Fibroblast of skin of left biceps (primary cell): Measurements from ENCODE around the gene SCD5.
A peak's percentile ranks its signal among the peaks of the same experiment; 100 is the strongest.

Experiments used
- DNase-seq, 2 experiments: peaks; one replicate each; pipeline ENCODE4 v3.0.0-alpha.2; 2013; ENCODE audit warnings: low read depth in 2 of 2

The SCD5 gene

DNA sequence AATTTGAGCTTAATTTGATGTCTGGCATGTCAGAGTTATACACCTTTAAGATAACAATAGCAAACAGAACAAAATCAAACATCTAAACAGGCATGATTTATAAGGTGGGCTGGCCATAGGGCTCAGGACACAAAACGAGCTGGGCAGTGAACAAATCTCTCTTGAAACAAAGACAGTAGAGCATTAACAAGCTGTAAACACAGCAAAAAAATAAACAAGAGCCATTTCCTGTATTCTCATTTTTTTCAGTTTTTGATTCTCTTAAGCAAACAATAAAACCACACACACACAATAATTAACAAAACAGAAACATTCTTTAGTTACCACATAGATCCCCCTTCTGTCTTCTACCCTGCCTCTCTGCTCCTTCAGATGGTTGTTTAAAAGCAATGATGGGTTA, 168.5 kb downstream of the SCD5 start:
- no peak for DNase-seq

DNA sequence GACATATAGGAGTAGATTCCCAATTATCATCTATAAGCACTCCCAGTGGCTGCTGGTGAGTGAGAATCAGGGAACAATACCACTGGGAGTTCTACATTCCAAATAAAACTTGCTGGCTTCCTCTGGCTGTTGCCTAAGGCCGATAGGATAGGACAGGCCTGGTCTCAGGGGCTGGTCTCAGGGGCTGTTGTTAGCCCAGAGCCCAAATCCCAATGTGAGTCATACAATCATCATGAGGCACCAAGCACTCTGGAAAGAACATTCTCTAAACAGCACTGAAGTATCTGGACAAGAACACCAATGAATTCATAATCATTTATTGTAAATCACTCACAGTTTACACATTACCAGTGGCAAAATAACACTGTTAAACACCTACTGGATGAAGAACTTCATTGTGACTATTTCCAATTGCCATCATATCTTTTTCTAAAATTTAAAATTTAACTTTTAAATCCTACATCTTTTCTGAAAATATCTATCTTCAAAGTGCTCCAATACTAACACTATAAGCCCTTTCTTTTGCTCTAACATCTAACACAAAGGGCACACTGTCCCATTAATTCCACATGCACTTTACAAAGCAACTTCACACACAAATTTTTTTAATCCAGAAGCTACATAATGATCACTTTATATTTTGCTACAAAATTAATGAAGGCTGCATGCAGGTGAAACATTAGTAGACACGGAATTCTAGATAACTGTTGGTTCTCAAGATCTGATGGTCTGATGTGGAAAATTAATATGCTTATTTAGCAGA, 169.2 kb downstream of the SCD5 start:
- DNase-seq: no peak

DNA sequence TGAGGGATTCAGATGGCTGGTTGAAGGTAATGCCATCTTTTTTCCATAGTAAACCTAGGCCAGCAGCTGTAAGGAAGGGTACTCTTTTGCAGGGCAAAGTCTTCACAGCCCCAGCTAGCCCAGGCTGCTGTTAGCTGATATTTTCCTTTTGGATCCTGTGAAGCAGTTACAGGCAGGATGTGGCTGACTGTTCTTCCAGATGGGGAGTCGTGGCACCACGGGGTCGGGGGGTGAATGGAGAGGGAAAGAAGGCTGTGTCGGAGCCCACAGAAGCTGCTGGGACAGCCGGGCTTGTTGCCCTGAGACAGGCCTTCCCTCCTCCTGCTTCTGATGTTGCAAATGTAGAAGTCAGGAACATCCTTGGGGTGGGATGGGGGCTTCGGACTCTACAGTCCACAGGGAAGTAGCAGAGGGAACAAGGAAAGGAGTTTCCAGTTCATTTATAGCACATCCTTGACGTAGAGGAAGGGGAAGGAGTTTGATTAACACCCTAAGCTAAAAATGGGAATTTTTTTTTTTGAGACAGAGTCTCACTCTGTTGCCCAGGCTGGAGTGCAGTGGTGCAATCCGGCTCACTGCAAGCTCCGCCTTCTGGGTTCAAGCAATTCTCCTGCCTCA, 172.2 kb downstream of the SCD5 start:
- no peak for DNase-seq

DNA sequence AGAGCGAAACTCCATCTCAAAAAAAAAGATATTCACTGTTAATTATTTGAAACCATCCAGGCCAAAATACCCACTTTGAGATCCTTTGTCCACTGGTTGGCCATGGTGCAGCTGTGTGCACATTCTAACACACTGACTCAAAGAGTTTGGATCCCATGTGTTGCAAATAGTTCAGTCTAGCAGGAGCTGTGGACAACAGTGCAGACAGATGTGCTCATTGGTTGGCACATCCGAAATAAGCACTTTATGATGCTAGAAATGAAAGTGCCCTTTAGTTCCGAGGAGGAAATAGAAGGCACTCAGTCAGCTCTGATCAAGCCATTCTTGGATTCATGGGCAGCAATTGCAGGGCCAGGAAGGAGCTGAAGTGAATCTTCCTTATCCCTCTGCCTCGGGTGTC, 173.8 kb downstream of the SCD5 start:
- no peak for DNase-seq

DNA sequence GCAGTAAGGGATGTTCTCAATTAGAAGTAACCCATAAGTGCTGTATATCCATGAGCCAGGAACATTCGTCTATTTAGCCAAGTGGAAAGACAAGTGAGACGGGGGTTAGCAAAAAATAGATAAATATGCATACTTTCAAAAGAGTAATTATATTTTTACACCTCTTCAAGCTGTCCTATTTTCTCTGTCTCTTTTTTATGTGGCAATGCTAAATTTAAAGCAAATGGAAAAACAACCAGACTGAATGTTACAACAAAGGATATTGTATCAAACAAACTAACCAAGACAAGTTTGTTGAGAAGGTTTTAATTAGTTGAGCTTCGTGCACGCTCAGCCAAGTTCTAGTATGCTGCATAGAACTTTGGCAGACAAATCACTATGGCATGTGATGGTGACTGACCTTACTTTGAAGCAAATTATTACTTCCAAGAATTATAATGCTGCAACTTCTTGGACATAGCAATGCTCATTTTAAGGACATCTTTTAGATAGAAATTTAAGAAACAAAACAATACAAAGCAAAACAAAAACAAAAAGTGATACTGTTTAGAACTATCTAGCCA, 175.4 kb downstream of the SCD5 start:
- DNase-seq: no peak

DNA sequence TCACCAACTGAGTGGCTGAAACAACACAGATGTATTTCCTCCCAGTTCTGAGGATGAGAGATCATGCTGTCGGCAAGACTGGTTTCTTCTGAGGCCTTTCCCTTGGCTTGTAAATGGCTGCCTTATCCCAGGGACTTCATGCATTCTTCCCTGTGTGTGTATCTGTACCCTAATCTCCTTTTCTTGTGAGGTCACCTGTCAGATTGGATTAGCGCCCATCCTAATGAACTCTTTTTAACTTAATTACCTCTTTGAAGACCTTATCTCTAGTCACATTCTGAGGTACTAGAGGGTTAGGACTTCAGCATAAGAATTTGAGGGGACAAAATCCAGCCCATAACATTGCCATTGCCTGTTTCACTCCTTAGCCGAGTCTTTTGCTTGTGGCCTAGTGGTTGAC, 177.3 kb downstream of the SCD5 start:
- DNase-seq: no peak

DNA sequence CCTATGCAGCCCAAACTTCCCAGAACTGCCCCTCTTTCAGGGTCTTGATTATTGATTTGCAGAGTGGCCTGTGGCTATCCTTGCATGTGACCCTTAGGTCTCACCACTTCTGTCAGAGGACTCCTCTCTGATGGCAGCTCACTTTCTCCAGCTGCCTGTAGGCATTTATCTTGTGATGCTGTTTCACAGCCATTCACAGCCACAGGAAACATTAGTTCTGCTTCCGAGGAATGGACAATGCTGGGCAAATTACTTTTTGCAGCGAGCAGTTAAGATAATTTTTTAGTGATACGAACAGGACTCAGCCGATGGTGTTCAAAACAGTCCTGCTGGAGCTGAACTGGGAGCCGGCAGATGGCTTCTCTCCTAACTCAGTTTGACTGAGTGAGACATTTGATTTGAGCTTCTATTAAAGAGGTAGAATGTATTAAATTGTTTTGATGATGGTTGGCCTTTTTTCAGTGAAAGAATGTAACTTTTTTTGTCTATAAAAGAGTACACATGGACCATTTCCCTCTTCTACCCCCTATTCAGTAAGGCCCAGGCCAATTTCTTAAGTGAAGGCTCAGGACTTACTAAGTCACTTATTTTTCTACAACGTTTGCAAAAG, 178.4 kb downstream of the SCD5 start:
- DNase-seq: no peak

DNA sequence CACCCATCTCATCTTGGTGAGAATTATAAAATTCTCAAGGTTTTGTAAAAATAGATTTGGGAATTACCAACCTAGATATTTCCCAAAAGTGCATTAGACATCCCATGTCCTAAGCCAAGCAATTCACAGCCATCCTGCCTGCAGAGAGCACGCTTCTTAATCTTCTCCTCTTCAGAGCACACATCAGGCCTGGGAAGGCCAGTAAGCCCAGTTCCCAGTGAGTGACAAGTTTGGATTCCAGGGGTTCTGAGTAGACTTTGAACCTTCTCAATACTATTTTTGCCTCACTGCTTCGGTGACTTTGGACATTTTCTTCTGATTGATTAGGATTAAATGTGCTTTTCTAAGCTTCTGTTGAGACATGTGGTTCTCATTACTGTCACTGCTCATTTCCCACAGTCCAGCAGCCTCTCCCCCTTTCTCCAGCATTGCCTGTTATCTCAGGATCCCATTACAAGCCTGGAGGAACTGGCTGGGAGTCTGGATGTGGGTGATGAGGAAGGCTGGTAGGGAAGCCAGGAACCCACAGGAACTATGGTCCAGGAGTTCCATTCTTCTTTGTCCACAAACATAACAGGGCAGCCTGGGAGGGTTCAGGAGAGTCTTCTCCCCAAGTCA, 180.4 kb downstream of the SCD5 start:
- peak; percentile 30 to 40 for DNase-seq

DNA sequence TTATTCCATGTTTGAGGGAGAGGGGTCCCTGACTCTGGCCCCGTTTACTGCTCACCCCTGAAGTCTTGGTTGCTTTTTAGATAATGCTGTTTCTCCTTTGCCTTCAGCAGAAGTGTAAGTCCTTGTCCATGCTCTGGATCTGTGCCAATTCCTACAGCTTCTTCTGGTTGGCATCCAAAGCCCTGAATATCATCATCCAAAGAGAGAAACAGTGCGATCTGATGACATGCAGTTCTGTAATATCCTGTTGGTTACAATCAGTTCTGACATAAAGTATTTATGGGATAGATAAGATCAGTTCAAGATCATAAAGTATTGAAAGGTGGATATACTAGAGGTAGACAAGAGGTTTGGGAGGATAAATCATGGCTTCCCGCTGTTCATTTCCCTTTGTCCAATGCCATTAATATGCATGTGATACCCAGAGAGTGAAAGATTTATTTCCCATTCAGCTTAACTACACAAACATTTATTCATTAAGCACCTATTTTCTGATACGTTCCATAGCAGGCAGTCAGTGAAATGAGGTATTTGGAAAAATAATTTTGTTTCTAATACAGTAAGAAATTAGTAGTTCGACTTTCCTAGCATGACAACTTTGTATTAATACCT, 183.7 kb downstream of the SCD5 start:
- DNase-seq: no peak

DNA sequence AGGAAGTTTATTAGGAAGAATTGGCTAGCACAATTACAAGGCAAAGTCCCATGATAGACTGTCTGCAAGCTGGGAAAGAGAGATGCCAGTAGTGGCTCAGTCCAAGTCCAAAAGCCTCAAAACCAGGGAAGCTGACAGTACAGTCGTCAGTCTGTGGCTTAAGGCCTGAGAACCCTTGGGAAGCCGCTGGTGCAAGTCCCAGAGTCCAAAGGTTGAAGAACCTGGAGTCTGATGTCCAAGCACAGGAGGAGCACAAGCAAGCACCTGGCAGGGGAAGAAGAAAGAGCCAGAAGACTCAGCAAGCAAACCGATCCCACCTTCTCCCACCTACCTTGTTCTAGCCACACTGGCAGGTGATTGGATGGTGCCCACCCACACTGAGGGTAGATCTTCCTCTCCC, 185.5 kb downstream of the SCD5 start:
- no peak for DNase-seq

DNA sequence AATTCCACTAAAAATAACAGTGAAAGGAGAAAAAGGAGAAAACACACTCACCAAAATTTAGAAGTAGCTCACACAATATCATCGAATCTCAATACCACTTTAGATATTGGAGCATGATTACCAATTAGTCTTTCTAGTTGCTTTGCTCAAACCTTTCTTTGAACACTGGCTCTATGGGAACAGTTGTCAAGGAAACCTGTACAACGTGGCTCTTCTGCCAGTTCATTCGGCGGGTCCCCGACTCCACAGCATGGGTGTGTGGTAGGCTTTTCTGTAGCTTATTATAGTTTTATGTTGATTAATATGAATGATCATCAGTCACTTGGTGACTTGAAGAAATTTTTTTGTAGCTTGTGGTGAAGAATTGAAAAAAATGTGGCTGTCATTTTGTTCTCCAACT, 186.6 kb downstream of the SCD5 start:
- no peak for DNase-seq

DNA sequence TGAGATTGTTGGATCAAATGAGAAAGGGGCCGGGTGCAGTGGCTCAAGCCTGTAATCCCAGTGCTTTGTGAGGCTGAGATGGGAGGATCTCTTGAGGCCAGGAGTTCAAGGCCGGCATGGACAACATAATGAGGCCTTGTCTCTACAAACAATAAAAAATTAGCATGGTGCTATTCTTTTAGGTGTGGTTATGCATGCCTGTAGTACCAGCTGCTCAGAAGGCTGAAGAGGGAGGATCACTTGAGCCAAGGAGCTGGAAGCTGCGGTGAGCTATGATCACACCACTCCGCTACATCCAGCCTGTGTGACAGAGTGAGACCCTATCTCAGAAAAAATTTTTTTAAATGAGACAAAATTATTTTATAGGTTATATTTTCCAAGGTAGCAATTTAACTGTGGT, 187.1 kb downstream of the SCD5 start:
- no peak for DNase-seq

DNA sequence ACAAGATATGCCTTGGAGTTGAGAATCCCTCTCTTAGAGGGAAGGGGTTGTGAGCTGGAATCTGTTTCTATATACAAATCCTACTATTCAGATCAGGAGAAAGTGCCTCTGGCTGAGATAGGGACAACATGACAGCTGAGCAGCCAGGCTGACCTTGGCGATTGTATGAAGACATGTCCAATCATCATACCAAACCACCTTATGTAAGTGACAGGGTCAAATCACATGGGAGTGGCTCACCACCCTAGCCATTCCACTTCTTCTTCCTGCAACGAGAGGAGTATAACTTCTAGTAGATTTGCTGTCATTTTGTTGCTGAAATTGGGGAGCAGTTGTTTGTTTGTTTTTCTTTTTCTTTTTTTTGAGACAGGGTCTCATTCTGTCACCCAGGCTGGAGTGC, 188.6 kb downstream of the SCD5 start:
- DNase-seq: no peak

DNA sequence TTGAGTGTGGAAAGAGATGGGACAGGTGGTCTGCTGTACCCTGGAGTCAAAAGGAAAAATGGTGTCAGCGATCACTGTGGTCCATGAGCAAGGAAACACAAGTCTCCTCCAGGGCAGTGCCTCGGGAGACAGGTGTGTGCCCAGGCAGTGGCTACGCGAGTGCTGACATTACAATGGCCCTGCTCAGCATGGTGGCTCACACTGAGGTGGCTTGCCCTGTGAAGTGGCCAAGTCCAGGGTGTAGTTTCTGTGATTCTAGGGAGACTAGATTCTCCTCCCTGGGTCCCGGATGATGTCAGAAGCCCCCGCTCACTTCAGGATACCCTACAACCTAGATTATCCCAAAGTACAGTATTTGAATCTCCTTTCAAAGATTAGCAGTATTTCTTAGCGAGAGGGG, 192.0 kb downstream of the SCD5 start:
- no peak for DNase-seq

DNA sequence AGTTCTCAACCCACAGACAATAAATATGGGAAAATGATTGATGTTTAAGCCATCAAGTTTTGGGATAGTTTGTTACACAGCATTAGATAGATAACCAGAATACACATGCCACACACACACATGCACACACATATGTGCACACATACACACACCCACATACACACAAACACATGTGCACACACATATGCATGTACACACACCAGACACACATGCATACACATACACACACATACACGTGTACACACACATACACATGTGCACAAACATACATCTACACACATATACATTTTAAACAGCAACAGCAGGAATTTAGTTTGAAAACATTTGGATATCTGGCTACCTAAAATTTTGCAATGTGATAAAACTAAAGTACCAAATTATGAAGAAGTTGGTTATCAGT, 194.1 kb downstream of the SCD5 start:
- DNase-seq: no peak

DNA sequence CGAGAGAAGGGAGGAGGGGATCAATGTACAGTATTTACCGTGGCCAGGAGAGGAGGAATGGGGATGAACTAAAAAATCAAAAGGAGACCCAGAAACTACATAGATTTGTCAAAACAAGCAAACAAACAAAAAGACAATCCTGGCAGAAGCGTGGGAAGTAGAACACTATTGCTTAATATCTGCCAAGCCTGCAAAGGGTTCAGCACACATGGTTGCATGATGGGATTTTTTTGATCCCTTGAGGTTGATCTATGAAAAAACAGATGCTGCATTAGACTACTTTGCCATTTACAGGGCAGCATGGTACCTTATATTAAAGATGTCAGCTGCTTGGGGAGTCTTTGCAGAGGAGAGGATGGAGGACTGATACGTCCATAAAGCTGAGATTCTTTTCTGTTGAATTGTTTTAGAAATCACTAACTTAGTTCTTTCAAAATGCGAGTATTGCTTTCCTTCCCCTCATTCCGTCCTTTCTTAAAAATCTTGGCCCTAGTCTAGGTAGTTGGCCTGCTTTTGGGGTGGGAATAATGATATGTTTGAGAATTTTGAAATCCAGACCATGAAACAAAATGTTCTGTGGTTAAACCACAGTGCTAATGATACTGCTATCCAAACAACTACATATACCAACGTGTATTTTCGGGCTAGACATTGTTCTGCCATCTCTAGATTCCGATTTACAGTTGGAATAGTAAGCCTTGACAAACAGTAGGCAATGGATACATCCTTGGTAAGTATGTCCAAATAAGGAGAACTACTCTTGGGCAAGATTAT, 197.2 kb downstream of the SCD5 start:
- DNase-seq: no peak

DNA sequence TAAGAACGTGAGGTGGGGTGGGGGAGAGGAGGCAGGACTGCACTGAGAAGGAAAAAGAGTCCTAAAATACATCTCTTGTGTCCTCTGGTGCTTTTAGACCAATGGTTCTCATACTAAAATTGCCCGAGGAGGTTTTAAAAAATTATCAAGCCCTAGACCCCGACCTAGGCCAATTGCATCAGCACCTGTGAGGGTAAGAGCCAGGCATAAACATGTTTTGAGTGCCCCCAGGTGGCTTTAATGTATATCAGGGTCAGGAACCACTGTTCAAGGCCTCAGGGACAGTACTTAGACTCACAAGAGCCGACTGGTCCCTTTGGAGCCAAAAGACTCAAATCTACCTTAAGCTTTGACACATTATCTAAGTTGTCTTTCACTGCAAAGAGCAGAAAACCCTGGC, 199.3 kb downstream of the SCD5 start:
- no peak for DNase-seq

DNA sequence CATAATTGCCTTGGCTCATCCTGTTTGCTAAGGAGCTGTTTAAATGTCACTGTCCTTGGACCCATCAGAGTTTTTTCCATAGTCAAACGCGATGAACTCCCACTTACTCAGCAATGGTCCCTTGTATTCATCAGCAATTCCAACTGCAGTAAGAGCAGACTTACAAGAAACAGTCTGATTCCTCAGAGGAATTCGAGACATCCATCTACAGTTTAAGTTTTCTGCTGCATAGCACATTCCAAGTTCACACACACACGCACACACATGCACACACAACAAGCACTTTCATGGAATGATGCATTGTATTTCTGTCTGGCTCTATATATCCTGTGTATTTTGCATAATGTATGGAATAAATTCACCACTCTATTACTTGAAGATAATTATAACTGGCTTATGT, 204.1 kb downstream of the SCD5 start:
- no peak for DNase-seq

DNA sequence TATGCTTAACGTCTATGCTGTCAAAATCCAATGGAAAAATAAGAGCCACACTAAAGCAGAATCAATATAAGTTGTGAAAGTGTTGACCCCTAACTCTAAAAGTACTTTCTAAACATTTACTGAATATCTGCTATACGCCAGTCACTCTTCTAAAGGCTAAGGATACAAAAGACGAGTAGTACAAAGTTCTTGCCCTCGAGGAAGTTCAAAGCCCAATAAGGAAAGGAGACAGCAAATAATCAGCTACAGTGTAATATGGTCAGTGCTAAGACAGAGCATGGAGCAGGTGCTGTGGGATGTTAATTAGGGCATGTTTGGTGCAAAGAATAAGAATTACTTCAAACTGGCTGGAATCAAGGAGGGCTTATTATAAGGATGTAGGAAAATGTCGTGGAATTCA, 205.2 kb downstream of the SCD5 start:
- DNase-seq: no peak

DNA sequence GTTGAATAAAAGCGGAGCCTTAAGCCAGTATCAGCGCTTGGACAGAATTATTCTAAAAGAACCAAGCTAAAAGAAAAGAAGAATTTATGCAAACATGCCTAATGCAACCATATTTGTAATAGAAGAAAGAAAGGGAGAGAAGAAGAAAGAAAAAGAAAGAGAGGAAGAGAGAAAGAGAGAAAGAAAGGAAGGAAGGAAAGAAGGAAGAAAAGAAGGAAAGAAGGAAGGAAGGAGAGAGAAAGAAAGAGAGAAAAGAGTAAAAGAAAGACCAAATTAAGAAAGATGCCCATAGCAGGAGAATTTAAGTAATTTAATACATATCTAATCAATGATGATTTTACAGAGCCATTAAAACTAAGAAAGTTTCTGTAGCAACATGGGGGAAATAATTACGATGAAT, 206.0 kb downstream of the SCD5 start:
- no peak for DNase-seq

DNA sequence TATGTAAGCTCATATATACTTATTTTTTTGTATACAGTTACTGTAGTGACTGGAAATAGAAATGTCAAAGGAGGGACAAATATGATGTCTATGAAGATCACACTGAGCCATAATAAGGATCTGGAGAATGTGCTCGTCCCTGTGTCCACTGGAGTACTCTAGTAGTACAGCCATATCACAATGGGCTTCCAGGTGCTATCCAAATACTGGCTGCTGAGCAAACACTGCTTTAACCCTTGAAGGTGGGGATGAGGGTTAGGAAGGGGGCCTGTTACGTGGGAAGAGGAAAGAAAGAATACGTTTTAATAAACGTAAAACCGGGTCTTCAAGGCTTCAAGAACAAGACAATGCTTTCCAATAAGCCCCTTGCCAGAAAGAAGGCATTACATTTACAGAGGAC, 207.0 kb downstream of the SCD5 start:
- DNase-seq: no peak
